ENCODE measurements around the gene STBD1. TPM values are rescaled to one million over a fixed set of nuclear protein-coding genes. Genes with fewer than 3 reads are reported as not detected.

STBD1 gene
- total RNA-seq, 5 donors from 2014 or later (not counting 1 experiment from before 2014, with no cell fraction given) = 0.26 to 2.2 (median 1.0) TPM

- no peak overlapping the region for H3K27ac ChIP-seq (ENCODE audit: low read length)
- DNase-seq (no peak), ATAC-seq (replicated peaks in 1 of 4) (no peak)
- no peaks in the 10 kb centered on the region for H3K36me3 ChIP-seq (ENCODE audit: control insufficient read depth in 2 of 2, extremely low read depth in 1 of 2, insufficient read depth in 1 of 2, low read length in 1 of 2)
- Mint-ChIP-seq H3K27ac (no peak overlapping the region), H3K4me3 (no peak overlapping the region), H3K9me3 (peaks cover 20 to 24% (median 22%) of the 10 kb centered on the region in 3 donors), H3K4me1 (no peaks in the 10 kb centered on the region), H3K27me3 (peaks cover 1 to 7% of the 10 kb centered on the region in 2 donors), H3K36me3 (peaks cover 4% of the 10 kb centered on the region)
- no peaks in the 10 kb centered on the region for H3K4me1 ChIP-seq (ENCODE audit: control insufficient read depth in 1 of 2, extremely low read depth in 1 of 2, insufficient read depth in 2 of 2, low read length in 2 of 2)
- ChIA-PET POLR2A (interaction anchor here in 1 of 2 donors (0.6 kb wide), 1 partner anchor 886 kb away, joined by 4 read pairs; no protein-coding TSS in a partner anchor), CTCF (interaction anchor here in 1 of 2 donors (1.2 kb wide), 1 partner anchor 11 kb away, joined by 3 read pairs; no protein-coding TSS in a partner anchor)
- peaks cover 0 to 2% of the 10 kb centered on the region in 2 experiments for H3K27me3 ChIP-seq (replicated peaks in 1 of 2; ENCODE audit: control insufficient read depth in 2 of 2, extremely low read depth in 1 of 2, insufficient read depth in 2 of 2, low read length in 1 of 2)
- H3K4me3 ChIP-seq (ENCODE audit: control insufficient read depth in 1 of 2, extremely low read depth in 1 of 2, low read length in 1 of 2) = no peak overlapping the region
- H3K9me3 ChIP-seq = peaks cover 3% of the 10 kb centered on the region
Measured at GRCh38 chr4:76325072-76325471, 18.5 kb downstream of the STBD1 start.

DNA sequence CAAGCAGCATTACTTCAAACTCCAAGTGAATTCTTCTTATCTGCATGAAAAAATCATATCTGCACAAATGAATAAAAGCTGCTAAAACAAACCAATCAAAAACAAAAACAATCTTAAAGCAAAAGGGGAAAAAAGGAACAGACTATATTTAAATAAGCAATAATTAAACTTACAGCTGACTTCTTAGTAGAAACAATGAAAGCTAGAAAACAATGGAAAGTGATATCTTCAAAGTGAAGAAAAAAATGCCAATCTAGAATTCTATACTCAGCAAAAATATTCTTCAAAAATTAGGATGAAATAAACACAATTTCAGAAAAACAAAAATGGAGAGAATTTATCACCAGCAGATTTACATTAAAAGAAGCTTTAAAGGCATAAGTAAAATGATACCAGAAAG is 20.0 kb downstream of the STBD1 start:
- H3K27me3 Mint-ChIP-seq = peaks cover 1 to 7% of the 10 kb centered on the region in 2 donors
- Histone ChIP-seq H3K36me3 (ENCODE audit: control insufficient read depth in 2 of 2, extremely low read depth in 1 of 2, insufficient read depth in 1 of 2, low read length in 1 of 2) (no peaks in the 10 kb centered on the region), H3K9me3 (peaks cover 2% of the 10 kb centered on the region), H3K4me3 (ENCODE audit: control insufficient read depth in 1 of 2, extremely low read depth in 1 of 2, low read length in 1 of 2) (no peak overlapping the region), H3K27me3 (replicated peaks in 1 of 2; ENCODE audit: control insufficient read depth in 2 of 2, extremely low read depth in 1 of 2, insufficient read depth in 2 of 2, low read length in 1 of 2) (peaks cover 0 to 2% of the 10 kb centered on the region in 2 experiments), H3K27ac (ENCODE audit: low read length) (no peak overlapping the region), H3K4me1 (ENCODE audit: control insufficient read depth in 1 of 2, extremely low read depth in 1 of 2, insufficient read depth in 2 of 2, low read length in 2 of 2) (no peaks in the 10 kb centered on the region)
- ChIA-PET POLR2A (no interaction called here), CTCF (interaction anchor here in 1 of 2 donors (1.6 kb wide), 1 partner anchor 147 kb away, joined by 3 read pairs; no protein-coding TSS in a partner anchor)
- no peak for DNase-seq
- H3K36me3 Mint-ChIP-seq = peaks cover 4% of the 10 kb centered on the region
- ATAC-seq (replicated peaks in 1 of 4) = no peak
- H3K4me1 Mint-ChIP-seq = no peaks in the 10 kb centered on the region
- H3K27ac Mint-ChIP-seq = no peak overlapping the region
- H3K9me3 Mint-ChIP-seq = peaks cover 12 to 20% (median 17%) of the 10 kb centered on the region in 3 donors
- no peak overlapping the region for H3K4me3 Mint-ChIP-seq

- H3K36me3 ChIP-seq (ENCODE audit: control insufficient read depth in 2 of 2, extremely low read depth in 1 of 2, insufficient read depth in 1 of 2, low read length in 1 of 2) = no peaks in the 10 kb centered on the region
- no peaks in the 10 kb centered on the region for H3K9me3 Mint-ChIP-seq
- no peaks in the 10 kb centered on the region for H3K36me3 Mint-ChIP-seq
- no peak overlapping the region for H3K27ac Mint-ChIP-seq
- H3K4me3 Mint-ChIP-seq = no peak overlapping the region
- no CpG with 5 or more reads among the region's 3 CpGs for WGBS (ENCODE audit: insufficient coverage)
- no peaks in the 10 kb centered on the region for H3K4me1 ChIP-seq (ENCODE audit: control insufficient read depth in 1 of 2, extremely low read depth in 1 of 2, insufficient read depth in 2 of 2, low read length in 2 of 2)
- no peaks in the 10 kb centered on the region for H3K27me3 ChIP-seq (replicated peaks in 1 of 2; ENCODE audit: control insufficient read depth in 2 of 2, extremely low read depth in 1 of 2, insufficient read depth in 2 of 2, low read length in 1 of 2)
- ChIA-PET CTCF (interaction anchor here (1.1 to 1.4 kb wide), 2 partner anchors 42 to 155 kb away, joined by 4 read pairs; no protein-coding TSS in a partner anchor), POLR2A (no interaction called here)
- DNase-seq (no peak), ATAC-seq (replicated peaks in 1 of 4) (no peak)
- no peak overlapping the region for H3K4me3 ChIP-seq (ENCODE audit: control insufficient read depth in 1 of 2, extremely low read depth in 1 of 2, low read length in 1 of 2)
- no peak overlapping the region for H3K27ac ChIP-seq (ENCODE audit: low read length)
- no peaks in the 10 kb centered on the region for H3K9me3 ChIP-seq
- H3K27me3 Mint-ChIP-seq = peaks cover 2 to 5% of the 10 kb centered on the region in 2 donors
- no peaks in the 10 kb centered on the region for H3K4me1 Mint-ChIP-seq
Measured at GRCh38 chr4:76334885-76335284, 28.4 kb downstream of the STBD1 start.

GRCh38 chr4:76339364-76339763 is 32.8 kb downstream of the STBD1 start:
- Mint-ChIP-seq H3K4me3 (no peak overlapping the region), H3K27me3 (peaks cover 0 to 6% of the 10 kb centered on the region in 2 donors), H3K4me1 (no peaks in the 10 kb centered on the region), H3K36me3 (no peaks in the 10 kb centered on the region), H3K27ac (no peak overlapping the region), H3K9me3 (no peaks in the 10 kb centered on the region)
- ATAC-seq (replicated peaks in 1 of 4) (no peak), DNase-seq (no peak)
- CTCF ChIA-PET = interaction anchor here in 1 of 2 donors (0.5 kb wide), 1 partner anchor 59 kb away, joined by 6 read pairs; no protein-coding TSS in a partner anchor
- Histone ChIP-seq H3K4me1 (ENCODE audit: control insufficient read depth in 1 of 2, extremely low read depth in 1 of 2, insufficient read depth in 2 of 2, low read length in 2 of 2) (no peaks in the 10 kb centered on the region), H3K4me3 (ENCODE audit: control insufficient read depth in 1 of 2, extremely low read depth in 1 of 2, low read length in 1 of 2) (no peak overlapping the region), H3K36me3 (ENCODE audit: control insufficient read depth in 2 of 2, extremely low read depth in 1 of 2, insufficient read depth in 1 of 2, low read length in 1 of 2) (no peaks in the 10 kb centered on the region), H3K9me3 (no peaks in the 10 kb centered on the region), H3K27me3 (replicated peaks in 1 of 2; ENCODE audit: control insufficient read depth in 2 of 2, extremely low read depth in 1 of 2, insufficient read depth in 2 of 2, low read length in 1 of 2) (no peaks in the 10 kb centered on the region), H3K27ac (ENCODE audit: low read length) (no peak overlapping the region)
- WGBS (ENCODE audit: insufficient coverage) = no CpG with 5 or more reads among the region's 2 CpGs
- POLR2A ChIA-PET = no interaction called here

GRCh38 chr4:76341063-76341462 is 34.5 kb downstream of the STBD1 start:
- no peak overlapping the region for H3K27ac ChIP-seq (ENCODE audit: low read length)
- Mint-ChIP-seq H3K27me3 (peaks cover 0 to 4% of the 10 kb centered on the region in 2 donors), H3K9me3 (no peaks in the 10 kb centered on the region), H3K27ac (no peak overlapping the region), H3K36me3 (no peaks in the 10 kb centered on the region), H3K4me1 (no peaks in the 10 kb centered on the region), H3K4me3 (no peak overlapping the region)
- DNase-seq = no peak
- no peaks in the 10 kb centered on the region for H3K9me3 ChIP-seq
- ChIA-PET CTCF (no interaction called here), POLR2A (no interaction called here)
- ATAC-seq (replicated peaks in 1 of 4) = no peak
- H3K27me3 ChIP-seq (replicated peaks in 1 of 2; ENCODE audit: control insufficient read depth in 2 of 2, extremely low read depth in 1 of 2, insufficient read depth in 2 of 2, low read length in 1 of 2) = no peaks in the 10 kb centered on the region
- no peaks in the 10 kb centered on the region for H3K4me1 ChIP-seq (ENCODE audit: control insufficient read depth in 1 of 2, extremely low read depth in 1 of 2, insufficient read depth in 2 of 2, low read length in 2 of 2)
- H3K4me3 ChIP-seq (ENCODE audit: control insufficient read depth in 1 of 2, extremely low read depth in 1 of 2, low read length in 1 of 2) = no peak overlapping the region
- no peaks in the 10 kb centered on the region for H3K36me3 ChIP-seq (ENCODE audit: control insufficient read depth in 2 of 2, extremely low read depth in 1 of 2, insufficient read depth in 1 of 2, low read length in 1 of 2)

DNA sequence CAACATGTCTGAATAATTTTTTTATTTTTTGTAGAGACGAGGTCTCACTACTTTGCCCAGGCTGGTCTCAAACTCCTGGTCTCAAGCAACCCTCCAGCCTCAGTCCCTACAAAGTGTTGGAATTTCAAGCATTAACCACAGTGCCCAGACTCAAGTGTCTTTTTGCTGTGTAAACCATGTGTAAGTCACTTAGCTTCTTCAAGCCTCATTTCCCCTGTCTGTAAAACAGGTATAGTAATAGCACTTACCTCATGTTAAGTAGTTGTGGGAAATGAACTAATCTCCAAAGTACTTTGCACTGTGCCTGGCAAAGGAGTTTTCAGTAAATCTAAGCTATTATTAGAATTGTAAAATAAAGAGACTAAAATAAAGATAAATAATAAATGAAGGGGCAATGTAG is 35.7 kb downstream of the STBD1 start:
- ATAC-seq (replicated peaks in 1 of 4) = no peak
- H3K27me3 Mint-ChIP-seq = peaks cover 0 to 4% of the 10 kb centered on the region in 2 donors
- no peak overlapping the region for H3K27ac Mint-ChIP-seq
- Histone ChIP-seq H3K4me3 (ENCODE audit: control insufficient read depth in 1 of 2, extremely low read depth in 1 of 2, low read length in 1 of 2) (no peak overlapping the region), H3K36me3 (ENCODE audit: control insufficient read depth in 2 of 2, extremely low read depth in 1 of 2, insufficient read depth in 1 of 2, low read length in 1 of 2) (no peaks in the 10 kb centered on the region), H3K9me3 (no peaks in the 10 kb centered on the region), H3K27ac (ENCODE audit: low read length) (no peak overlapping the region), H3K4me1 (ENCODE audit: control insufficient read depth in 1 of 2, extremely low read depth in 1 of 2, insufficient read depth in 2 of 2, low read length in 2 of 2) (no peaks in the 10 kb centered on the region), H3K27me3 (replicated peaks in 1 of 2; ENCODE audit: control insufficient read depth in 2 of 2, extremely low read depth in 1 of 2, insufficient read depth in 2 of 2, low read length in 1 of 2) (no peaks in the 10 kb centered on the region)
- peaks cover 6% of the 10 kb centered on the region for H3K36me3 Mint-ChIP-seq
- ChIA-PET CTCF (no interaction called here), POLR2A (no interaction called here)
- H3K4me3 Mint-ChIP-seq = no peak overlapping the region
- no peaks in the 10 kb centered on the region for H3K4me1 Mint-ChIP-seq
- H3K9me3 Mint-ChIP-seq = peaks cover 0 to 2% (median 1%) of the 10 kb centered on the region in 3 donors
- no peak for DNase-seq
- WGBS (ENCODE audit: insufficient coverage) = 100% methylated on average over 1 of the region's 1 CpG

DNA sequence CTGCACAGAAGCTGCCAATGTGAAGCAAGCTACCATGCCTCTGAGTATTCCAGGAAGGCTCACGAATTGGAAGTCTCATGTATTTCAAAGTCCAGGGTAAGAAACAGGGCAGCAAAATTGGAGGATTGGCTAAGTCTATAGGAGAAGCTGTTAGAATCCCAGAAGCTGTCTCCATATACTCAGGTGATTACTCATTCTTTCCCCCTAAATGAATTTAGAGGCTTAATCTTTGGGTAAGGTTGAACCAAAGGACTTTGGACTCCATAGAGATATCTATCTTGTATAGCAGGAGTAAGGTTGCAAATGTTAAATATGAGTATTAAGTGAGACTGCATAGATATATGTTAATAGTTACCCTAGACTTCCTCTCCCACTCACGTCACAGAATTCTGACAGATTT is 36.3 kb downstream of the STBD1 start:
- ATAC-seq (replicated peaks in 1 of 4) = no peak
- Histone ChIP-seq H3K9me3 (no peaks in the 10 kb centered on the region), H3K4me3 (ENCODE audit: control insufficient read depth in 1 of 2, extremely low read depth in 1 of 2, low read length in 1 of 2) (no peak overlapping the region), H3K36me3 (ENCODE audit: control insufficient read depth in 2 of 2, extremely low read depth in 1 of 2, insufficient read depth in 1 of 2, low read length in 1 of 2) (no peaks in the 10 kb centered on the region), H3K27ac (ENCODE audit: low read length) (no peak overlapping the region), H3K4me1 (ENCODE audit: control insufficient read depth in 1 of 2, extremely low read depth in 1 of 2, insufficient read depth in 2 of 2, low read length in 2 of 2) (no peaks in the 10 kb centered on the region), H3K27me3 (replicated peaks in 1 of 2; ENCODE audit: control insufficient read depth in 2 of 2, extremely low read depth in 1 of 2, insufficient read depth in 2 of 2, low read length in 1 of 2) (no peaks in the 10 kb centered on the region)
- no peak overlapping the region for H3K4me3 Mint-ChIP-seq
- H3K36me3 Mint-ChIP-seq = peaks cover 8% of the 10 kb centered on the region
- no peak for DNase-seq
- peaks cover 0 to 4% of the 10 kb centered on the region in 2 donors for H3K27me3 Mint-ChIP-seq
- H3K27ac Mint-ChIP-seq = no peak overlapping the region
- POLR2A ChIA-PET = no interaction called here
- CTCF ChIA-PET = no interaction called here
- H3K4me1 Mint-ChIP-seq = no peaks in the 10 kb centered on the region
- 80% methylated on average over 1 of the region's 2 CpGs for WGBS (ENCODE audit: insufficient coverage)
- peaks cover 0 to 7% (median 6%) of the 10 kb centered on the region in 3 donors for H3K9me3 Mint-ChIP-seq
